ENCODE results near the gene DLGAP1.

GRCh38 chr18:3593904-3594759 is 861.0 kb downstream of the DLGAP1 start:
- TF ChIP-seq EZH2 (IDR thresholded peaks at IDR 0.05; ENCODE audit: borderline replicate concordance, control insufficient read depth, low read depth, low read length), result no peak
- TF ChIP-seq RAD21 (IDR thresholded peaks at IDR 0.05; ENCODE audit: insufficient read depth, low read depth, low read length), result peak; percentile 79
